NCI-H1694 (cell line): Measurements from ENCODE around the gene ACKR4.
"Not testable (repeated sequence)": the region's sequence is repeated elsewhere in the genome, so short reads cannot be mapped to it uniquely, and the experiment has no call there.

Experiments
- DNase-seq: peaks from one replicate; lab custom pipeline; 2025; lab: John Stamatoyannopoulos, UW

ACKR4 gene

GRCh38 chr3:132596816-132597433 is at the start of gene ACKR4:
Gene ACKR4, plus strand, starts transcription at chr3:132597270. Its CDS starts 3,128 bp downstream, at chr3:132600398.
- no peak for DNase-seq

- DNase-seq: no peak
Measured at GRCh38 chr3:132549169-132549568, 47.9 kb upstream of the ACKR4 start.

GRCh38 chr3:132549890-132550578 is 47.0 kb upstream of the ACKR4 start:
- no peak for DNase-seq

- no peak for DNase-seq
Measured at GRCh38 chr3:132550579-132551305, 46.3 kb upstream of the ACKR4 start.

- DNase-seq: no peak
Measured at GRCh38 chr3:132553826-132554225, 43.2 kb upstream of the ACKR4 start.

- no peak for DNase-seq
Measured at GRCh38 chr3:132554437-132554836, 42.6 kb upstream of the ACKR4 start.

- no peak for DNase-seq
Measured at GRCh38 chr3:132555306-132556035, 41.6 kb upstream of the ACKR4 start.

- not testable (repeated sequence) for DNase-seq
Measured at GRCh38 chr3:132556036-132556386, 41.1 kb upstream of the ACKR4 start.

GRCh38 chr3:132556508-132557159 is 40.4 kb upstream of the ACKR4 start:
- DNase-seq: no peak

- DNase-seq: no peak
Measured at GRCh38 chr3:132561003-132561402, 36.1 kb upstream of the ACKR4 start.

- DNase-seq: no peak
Measured at GRCh38 chr3:132563420-132564069, 33.5 kb upstream of the ACKR4 start.

GRCh38 chr3:132564070-132564465 is 33.0 kb upstream of the ACKR4 start:
- no peak for DNase-seq

GRCh38 chr3:132568422-132568821 is 28.6 kb upstream of the ACKR4 start:
- no peak for DNase-seq

- no peak for DNase-seq
Measured at GRCh38 chr3:132569153-132569552, 27.9 kb upstream of the ACKR4 start.

GRCh38 chr3:132569580-132569979 is 27.5 kb upstream of the ACKR4 start:
- DNase-seq: no peak

GRCh38 chr3:132570016-132570415 is 27.1 kb upstream of the ACKR4 start:
- no peak for DNase-seq

- no peak for DNase-seq
Measured at GRCh38 chr3:132573797-132574211, 23.3 kb upstream of the ACKR4 start.

- DNase-seq: no peak
Measured at GRCh38 chr3:132587401-132587800, 9.7 kb upstream of the ACKR4 start.

- no peak for DNase-seq
Measured at GRCh38 chr3:132592216-132592615, 4.9 kb upstream of the ACKR4 start.

- DNase-seq: no peak
Measured at GRCh38 chr3:132593241-132593946, 3.7 kb upstream of the ACKR4 start.

GRCh38 chr3:132593947-132594323 is 3.1 kb upstream of the ACKR4 start:
- no peak for DNase-seq
